COLO829 (cell line): Measurements from ENCODE around the gene NEU4.
"Not testable (repeated sequence)": the region's sequence is repeated elsewhere in the genome, so short reads cannot be mapped to it uniquely, and the experiment has no call there.

ENCODE experiments used
- DNase-seq: peaks from one replicate; pipeline ENCODE4 v3.0.0; 2012; ENCODE audit warnings: low spot score

The NEU4 gene

DNA sequence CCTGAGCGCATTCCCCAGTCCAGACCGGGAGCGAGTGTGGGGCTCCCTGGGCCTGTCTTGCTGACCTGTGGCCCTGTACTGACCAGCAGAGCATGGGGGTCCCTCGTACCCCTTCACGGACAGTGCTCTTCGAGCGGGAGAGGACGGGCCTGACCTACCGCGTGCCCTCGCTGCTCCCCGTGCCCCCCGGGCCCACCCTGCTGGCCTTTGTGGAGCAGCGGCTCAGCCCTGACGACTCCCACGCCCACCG is 5.3 kb downstream of the NEU4 start:
- no peak for DNase-seq

DNA sequence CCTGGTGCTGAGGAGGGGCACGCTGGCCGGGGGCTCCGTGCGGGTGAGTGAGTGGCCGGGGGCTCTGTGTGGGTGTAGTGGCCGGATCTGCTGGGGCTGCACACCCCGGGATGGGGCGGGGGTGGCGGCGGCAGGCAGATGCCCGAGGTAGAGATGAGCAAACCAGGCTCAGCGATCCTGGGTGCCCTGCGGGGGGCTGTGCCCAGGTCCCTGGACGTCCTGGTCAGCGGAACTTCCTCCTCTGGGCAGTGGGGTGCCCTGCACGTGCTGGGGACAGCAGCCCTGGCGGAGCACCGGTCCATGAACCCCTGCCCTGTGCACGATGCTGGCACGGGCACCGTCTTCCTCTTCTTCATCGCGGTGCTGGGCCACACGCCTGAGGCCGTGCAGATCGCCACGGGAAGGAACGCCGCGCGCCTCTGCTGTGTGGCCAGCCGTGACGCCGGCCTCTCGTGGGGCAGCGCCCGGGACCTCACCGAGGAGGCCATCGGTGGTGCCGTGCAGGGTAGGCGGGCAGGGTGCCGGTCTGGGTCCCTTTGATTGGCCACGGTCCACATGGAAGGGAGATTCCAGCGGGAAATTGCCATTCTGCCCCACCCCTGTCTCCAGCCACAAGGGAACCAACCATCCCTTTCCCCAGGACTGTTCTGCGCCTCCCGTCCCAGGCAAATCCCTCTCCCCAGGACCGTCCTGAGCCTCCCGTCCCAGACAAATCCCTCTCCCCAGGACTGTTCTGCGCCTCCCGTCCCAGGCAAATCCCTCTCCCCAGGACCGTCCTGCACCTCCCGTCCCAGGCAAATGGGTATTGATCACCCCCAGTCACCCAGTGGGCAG is 5.9 kb downstream of the NEU4 start:
- DNase-seq, result no peak

DNA sequence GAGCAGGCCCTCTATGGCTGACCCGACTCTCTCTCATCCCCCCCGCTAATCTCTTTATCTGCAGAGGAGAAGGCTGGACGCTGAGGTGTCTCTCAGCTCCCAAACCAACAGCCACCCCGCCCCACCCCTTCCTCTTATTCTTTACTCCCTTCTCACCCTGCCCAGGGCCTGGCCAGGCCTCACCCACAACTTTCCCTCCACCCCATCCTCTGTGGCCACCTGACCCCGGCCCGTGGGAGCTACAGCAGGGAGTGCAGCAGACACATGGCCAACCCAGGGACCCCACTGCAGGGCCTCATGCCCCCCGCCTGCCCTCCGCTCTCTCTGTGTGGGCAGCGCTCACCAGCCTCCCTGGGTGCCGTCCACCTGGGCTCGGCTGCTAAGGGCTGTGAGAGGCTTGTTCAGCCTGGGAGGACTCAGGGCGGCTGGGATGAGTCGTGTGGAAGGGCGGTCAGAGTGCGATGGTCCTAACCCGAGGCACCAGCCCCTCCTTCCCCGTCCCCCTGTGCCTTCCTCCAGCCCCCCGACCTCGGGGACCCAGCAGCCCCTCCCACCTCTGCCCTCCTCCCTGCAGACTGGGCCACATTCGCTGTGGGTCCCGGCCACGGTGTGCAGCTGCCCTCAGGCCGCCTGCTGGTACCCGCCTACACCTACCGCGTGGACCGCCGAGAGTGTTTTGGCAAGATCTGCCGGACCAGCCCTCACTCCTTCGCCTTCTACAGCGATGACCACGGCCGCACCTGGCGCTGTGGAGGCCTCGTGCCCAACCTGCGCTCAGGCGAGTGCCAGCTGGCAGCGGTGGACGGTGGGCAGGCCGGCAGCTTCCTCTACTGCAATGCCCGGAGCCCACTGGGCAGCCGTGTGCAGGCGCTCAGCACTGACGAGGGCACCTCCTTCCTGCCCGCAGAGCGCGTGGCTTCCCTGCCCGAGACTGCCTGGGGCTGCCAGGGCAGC is 6.8 kb downstream of the NEU4 start:
- no peak for DNase-seq

DNA sequence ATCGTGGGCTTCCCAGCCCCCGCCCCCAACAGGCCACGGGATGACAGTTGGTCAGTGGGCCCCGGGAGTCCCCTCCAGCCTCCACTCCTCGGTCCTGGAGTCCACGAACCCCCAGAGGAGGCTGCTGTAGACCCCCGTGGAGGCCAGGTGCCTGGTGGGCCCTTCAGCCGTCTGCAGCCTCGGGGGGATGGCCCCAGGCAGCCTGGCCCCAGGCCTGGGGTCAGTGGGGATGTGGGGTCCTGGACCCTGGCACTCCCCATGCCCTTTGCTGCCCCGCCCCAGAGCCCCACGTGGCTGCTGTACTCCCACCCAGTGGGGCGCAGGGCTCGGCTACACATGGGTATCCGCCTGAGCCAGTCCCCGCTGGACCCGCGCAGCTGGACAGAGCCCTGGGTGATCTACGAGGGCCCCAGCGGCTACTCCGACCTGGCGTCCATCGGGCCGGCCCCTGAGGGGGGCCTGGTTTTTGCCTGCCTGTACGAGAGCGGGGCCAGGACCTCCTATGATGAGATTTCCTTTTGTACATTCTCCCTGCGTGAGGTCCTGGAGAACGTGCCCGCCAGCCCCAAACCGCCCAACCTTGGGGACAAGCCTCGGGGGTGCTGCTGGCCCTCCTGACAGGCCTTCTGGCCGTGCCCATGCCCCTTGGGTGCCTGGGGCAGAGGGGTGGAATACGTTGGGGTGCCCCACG is 7.6 kb downstream of the NEU4 start:
- DNase-seq, result no peak

DNA sequence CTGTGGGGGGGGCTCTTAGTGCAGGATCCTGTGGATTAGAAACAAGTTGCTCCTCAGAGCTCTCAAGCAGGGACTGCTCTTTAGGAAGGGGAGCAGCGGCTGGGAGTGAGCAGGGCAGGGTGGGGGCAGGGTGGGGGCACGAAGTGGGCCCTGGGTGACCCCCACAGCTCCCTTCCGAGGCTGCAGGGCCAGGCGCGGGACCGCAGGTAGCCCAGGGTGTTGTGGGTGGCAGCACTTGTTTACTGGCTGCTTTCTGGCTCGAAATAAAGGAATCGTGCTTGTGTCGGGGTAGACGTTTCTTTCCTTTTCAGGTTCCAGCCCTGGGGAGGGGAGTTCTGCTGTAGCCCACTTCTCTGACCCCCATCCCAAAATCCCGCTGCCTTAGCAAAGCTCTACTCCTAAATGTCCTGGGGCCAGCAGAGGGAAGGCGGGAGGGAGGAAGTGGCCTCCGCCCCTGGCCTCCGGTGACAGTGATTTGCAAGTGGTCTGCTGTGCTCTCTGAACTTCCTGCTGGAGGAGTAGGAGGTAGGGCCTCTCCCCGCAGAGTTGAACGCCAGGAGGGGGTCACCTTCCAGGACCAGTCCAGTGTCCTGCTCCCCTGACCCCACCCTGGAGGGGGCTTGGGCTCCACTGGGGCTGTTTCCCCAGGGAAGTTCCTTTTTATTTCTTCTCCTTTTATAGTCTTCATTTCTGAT is 8.3 kb downstream of the NEU4 start:
- DNase-seq, result no peak

DNA sequence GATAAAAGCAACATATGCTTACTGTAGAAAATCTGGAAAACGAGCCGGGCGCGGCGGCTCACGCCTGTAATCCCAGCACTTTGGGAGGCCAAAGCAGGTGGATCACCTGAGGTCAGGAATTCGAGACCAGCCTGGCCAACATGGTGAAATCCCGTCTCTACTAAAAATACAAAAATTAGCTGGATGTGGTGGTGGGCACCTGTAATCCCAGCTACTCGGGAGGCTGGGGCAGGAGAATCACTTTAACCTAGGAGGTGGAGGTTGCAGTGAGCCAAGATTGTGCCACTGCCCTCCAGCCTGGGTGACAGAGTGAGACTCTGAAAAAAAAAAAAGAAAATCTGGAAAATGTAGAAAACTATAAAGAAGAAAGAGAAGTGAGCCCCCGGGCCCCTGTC is 8.8 kb downstream of the NEU4 start:
- not testable (repeated sequence) for DNase-seq

DNA sequence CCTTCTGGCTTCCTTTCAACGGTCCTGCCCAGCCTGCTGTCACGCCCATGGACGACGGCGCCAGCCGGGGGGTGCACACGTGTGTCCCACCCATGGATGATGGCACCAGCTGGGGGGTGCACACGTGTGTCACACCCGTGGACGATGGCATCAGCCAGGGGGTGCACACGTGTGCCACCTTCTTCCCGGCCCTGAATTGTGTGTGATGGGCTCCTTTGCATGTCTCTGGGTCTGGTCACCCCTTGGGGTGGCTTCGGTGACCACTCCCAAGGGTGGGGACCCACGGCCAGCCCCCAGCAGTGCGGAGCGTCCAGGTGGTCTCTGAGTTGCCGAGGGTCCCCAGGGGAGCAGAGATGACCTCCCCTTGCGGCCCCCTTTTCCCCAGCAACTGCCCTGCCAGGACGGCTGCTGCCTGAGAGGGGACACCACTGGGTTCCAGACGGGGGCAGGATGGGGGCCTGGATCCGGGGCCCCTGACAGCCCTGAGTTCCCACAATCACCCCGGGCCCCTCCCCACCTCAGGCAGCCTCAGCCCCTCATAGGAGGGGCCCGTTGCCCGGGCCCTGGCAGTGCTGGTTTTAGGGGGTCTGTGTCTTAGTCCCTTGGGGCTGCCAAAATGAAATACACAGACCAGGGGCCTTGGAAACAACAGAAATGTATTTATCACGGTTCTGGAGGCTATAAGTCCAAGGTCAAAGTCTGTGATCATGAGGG is 9.4 kb downstream of the NEU4 start:
- no peak for DNase-seq

DNA sequence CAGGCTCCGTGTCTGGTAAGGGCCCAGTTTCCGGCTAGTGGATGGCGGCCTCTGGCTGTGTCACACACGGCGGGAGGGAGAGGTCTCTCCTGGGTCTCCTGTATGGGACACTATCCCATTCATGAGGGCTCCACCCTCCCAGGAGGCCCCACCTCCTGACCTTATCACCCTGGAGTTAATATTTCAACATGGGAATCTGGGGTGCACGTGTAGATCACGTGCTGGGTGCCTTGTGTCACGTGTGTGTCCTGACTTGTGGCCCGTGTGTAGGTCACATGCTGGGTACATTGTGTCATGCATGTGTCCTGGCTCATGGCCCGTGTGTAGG is 9.9 kb downstream of the NEU4 start:
- no peak for DNase-seq

DNA sequence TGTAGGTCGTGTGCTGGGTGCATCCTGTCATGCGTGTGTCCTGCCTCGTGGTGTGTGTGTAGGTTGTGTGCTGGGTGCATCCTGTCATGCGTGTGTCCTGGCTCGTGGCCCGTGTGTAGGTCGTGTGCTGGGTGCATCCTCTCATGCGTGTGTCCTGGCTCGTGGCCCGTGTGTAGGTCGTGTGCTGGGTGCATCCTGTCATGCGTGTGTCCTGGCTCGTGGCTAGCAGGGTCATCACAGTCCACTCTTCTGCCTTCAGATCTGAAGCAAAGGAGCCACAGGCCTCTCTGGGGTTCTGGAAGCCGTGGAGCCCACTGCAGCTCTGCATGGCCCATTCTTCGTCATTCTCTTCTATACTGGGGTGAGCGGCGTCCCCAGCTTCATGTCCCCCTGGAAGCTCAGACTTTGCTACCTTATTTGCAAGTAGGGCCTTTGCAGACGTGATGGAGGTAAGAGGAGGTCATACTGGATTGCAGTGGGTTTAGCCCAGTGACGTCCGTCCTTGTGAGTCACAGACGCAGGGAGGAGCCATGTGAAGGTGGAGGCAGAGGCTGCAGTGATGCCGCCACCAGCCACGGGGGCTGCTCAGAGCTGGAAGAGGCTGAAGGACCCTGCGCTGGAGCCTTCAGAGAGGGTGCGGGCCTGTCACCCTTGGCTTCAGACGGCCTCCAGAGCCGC is 11.1 kb downstream of the NEU4 start:
- DNase-seq, result not testable (repeated sequence)

DNA sequence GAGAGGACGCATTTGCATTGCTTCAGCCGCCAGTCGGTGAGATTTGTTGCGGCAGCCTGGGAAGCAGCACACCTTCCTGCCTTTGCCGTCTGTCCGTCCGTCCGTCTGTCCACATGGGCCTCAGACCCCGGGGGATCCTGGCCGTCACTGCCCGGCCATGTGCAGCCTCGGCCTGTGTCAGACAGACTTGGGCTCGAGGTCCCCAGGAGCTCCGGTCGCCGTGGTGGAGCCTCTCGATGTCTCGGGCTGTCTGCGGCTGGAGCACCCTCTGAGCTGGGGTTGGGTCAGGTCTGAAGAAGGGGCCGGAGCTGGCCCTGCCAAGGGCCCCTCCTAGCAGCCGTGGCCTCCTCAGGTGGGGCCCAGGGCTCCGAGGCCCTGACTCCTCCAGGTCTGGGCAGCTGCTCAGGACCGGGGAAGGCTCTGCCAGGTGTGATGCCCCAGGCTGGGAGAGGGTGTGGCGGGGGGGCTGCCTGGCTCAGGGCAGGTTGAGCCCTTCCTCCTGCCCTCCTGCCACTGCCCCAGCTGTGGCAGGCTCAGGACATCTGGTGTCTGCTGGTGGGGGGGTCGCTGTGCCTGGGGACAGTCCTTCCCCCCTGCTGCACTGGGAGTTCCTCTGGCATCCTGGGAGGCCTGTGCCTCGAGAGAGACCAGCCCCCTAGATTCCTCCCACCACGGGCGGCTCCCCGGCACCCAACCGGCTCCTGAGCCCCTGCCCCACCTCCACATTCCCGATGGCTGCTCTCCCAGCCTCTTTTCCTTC is 11.8 kb downstream of the NEU4 start:
- DNase-seq, result no peak

DNA sequence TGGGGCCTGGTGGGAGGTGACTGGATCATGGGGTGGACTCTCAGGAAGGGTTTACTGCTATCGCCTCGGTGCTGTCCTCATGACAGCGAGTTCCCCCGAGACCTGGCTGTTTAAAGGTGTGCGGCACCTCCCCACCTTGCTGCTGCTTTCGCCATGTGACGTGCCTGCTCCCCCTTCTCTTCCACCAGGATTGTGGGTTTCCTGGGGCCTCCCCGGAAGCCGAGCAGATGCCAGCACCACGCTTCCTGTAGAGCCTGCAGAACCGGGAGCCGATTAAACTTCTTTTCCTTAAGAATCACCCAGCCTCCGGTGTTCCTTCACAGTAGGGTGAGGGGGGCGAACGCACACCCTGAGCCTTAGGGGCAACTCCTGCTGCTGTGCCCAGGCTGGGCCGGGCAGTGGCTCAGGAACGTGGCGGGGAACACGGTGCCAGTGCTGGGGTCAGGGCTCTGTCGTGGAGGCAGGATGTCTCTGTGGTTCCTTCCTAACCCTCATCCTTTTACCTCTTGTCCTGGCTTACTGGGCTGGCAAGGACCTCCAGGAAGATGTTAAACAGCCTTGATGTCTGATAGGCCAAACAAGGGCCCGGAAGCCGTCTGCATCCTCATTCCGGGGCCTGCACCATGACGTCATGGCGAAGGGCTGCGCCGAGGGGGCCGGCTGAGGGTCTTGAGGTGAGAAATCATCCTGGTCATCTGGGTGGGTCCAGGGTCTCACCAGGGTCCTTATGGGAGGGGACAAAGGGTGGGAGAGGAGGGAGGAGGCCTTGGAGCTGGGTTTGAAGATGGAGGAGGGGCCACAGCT is 12.7 kb downstream of the NEU4 start:
- no peak for DNase-seq

DNA sequence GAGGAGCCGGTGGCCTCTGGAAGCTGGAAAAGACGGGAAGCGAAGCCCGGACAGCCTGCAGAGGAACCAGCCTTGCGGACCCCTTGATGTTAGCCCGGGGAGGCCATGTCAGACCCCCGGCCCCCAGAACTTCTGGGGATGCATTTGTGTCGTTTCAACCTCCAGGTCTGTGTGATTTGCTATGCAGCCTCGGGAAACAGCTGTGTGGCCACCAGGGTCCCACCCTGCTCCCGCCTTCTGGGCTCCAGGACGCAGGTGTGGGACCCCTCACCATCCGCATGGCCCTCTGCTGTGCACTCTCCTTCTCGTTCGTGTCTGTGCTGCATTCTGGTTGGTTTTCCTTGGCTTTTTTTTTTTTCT is 13.3 kb downstream of the NEU4 start:
- DNase-seq, result no peak

DNA sequence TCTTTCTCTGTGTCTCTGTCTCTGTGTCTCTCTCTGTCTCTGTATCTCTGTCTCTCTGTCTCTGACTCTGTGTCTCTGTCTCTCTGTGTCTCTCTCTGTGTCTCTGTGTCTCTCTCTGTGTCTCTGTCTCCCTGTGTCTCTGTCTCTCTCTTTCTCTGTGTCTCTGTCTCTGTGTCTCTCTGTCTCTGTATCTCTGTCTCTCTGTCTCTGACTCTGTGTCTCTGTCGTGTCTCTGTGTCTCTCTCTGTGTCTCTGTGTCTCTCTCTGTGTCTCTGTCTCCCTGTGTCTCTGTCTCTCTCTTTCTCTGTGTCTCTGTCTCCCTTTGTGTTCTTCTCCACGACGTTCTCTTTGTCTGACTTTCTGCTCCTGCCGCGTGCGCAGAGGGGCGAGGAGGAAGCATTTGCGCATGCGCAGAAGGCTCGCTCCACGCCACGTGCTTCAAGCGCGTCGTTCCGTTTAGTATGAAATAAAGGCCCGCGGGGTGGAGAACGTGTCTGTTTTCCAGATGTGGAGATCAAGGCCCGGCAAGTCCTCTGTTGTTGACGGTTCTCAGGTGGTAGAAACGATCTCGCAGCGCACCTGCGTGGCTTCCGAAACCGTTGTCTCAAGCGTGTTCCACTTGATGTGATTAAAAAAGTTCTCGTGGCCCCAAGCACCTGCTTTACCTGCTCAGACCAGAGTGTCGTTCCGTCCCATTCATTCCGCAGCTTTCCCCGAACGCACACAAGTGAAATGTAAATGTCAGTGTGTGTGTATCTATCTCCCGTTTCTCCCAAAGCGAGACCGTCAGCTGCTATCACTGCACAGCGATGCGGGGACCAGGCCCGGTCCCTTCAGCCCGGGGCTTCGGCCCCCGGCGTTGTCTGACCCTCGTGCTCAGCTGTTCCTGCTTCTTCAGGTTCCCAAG is 14.8 kb downstream of the NEU4 start:
- not testable (repeated sequence) for DNase-seq

DNA sequence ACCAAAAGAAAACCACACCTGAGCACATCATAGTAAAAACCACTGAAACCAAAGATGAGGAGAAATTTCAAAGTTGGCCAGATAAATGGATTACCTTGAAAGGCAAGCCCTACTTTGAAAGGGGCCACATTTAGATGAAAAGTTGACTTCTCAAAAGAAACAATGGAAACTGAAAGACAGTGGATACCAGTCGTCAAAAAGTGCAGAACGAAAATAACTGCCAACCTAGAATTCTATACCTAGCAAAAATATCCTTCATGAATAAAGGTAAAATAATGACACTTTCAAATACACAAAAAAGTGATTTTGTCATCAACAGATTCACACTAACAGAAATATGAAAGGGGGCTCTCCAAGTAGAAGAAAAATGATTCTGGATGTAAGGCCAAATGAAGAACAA is 18.4 kb downstream of the NEU4 start:
- DNase-seq, result no peak

DNA sequence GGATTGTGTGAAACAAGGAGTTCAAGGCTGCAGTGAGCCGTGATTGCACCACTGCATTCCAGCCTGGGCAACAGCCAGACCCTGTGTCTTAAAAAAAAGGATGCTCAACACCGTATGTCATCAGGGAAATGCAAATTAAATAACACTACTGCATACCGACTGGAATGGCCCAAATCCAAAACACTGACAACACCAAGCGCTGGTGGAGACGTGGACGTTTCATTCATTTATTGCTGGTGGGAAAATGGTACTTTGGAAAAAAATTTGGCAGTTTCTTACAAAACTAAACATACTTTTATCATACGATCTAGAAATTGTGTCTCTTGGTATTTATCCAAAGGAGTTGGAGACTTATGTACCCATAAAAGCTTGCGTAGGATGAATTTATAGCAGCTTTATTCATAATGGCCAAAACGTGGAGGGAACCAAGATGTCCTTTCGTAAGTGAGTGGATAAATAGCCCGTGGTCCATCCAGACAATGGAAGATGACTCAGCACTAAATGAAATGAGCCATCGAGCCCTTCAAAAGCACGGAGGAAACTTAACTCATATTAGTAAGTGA is 24.2 kb downstream of the NEU4 start:
- no peak for DNase-seq

DNA sequence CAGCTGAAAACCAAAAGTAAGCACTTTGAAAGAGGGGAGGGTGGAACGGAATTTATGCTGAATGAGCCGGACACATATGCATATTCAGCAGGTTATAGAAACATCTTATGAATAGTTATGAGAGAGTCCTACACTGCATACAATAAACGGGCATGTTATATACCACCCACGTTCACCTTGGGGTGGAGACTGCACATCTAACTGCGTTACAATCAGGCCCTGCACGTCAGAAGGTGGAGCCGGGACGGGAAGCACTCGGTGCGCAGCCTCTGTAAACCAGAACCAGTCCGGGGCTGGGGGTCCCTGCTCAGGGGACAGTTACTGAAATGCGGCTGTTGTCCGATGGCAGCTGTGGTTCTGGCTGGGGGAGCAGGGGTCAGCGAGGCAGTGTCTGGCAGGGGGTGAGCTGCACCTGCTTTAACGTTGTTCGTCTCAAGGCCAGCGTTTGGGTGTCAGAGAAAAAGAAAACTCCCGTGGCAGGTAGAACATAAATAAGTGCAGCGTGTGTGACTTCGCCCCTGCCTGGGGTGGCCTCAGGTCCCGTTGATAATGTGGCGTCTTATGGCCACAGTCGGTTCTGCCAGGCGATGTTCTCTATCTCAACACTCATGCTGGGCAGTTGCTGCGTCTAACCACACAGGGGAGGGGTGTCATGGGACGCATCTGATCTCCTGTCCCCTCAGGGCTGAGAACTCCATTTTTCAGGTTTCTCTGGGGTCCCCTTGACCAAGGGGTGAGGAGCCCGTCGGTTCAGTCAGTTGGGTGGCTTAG is 24.9 kb downstream of the NEU4 start:
- not testable (repeated sequence) for DNase-seq

DNA sequence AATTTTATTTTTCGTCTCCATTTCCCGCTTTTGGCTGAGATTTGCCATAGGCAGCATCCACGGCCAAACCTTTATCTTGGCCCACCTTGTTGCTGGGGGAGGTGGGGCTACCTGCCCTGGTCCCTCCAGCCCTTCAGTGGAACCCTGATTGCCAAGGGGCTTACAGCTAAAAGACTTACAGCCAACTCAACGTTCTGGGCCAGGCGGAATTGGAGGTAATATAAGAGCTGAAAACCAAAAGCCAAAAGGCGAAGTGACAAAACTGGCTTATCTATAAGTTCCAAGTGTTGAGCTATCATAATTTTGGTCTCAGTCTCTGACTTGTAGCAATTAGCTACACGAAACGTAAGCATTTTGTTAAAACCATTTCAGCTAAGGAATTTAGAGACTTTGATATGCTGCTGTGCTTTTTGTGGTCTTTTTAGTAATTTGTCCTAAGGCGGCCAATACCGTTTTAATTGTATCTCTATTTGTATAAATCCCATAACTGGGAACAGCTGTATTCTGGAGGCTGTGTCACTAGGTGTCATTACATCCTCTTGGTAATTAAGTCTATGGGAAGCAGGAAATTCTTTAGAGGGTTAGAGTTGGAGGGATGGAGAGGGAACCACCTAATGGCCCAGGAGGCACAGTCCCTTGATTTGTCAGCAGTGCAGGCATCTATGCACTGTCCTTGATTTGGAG is 25.7 kb downstream of the NEU4 start:
- no peak for DNase-seq
